ENCODE measurements around the gene CFL1. TPM values are rescaled to one million over a fixed set of nuclear protein-coding genes. Genes with fewer than 3 reads are reported as not detected.

CFL1 gene
- total and polyA plus RNA-seq, 2 of the 8 experiments (the other 6 are each of a cell fraction or from before 2014, with no cell fraction given) = 1,252 to 1,365 TPM

GRCh38 chr11:65821107-65821506, 36.9 kb downstream of the CFL1 start:
- Histone ChIP-seq H3K9me3 (ENCODE audit: insufficient read depth in 2 of 2, low read depth in 1 of 2, low read length in 1 of 2) (no peaks in the 10 kb centered on the region), H4K20me1 (replicated peaks in 1 of 2; ENCODE audit: control insufficient read depth in 1 of 2, insufficient read depth in 2 of 2, low read length in 2 of 2) (no peaks in the 10 kb centered on the region), H3K27ac (ENCODE audit: low read depth, low read length) (no peak overlapping the region), H3K18ac (ENCODE audit: extremely low read depth, low read length) (no peak overlapping the region), H2AK5ac (ENCODE audit: low read depth, low read length) (no peak overlapping the region), H3K4me3 (ENCODE audit: extremely low read depth in 1 of 4, insufficient read depth in 2 of 4, low read depth in 3 of 4, low read length in 4 of 4) (no peak overlapping the region), H2BK20ac (ENCODE audit: low read length) (no peak overlapping the region), H3K79me2 (ENCODE audit: control insufficient read depth in 1 of 2, insufficient read depth in 2 of 2, low read length in 2 of 2) (no peaks in the 10 kb centered on the region), H4K91ac (replicated peaks; ENCODE audit: insufficient read length, low read length) (no peak overlapping the region), H3K4ac (replicated peaks; ENCODE audit: insufficient read length, low read depth, low read length) (no peak overlapping the region), H3K4me2 (ENCODE audit: insufficient read depth in 1 of 2, low read depth in 2 of 2, low read length in 2 of 2) (no peak overlapping the region), H3K36me3 (ENCODE audit: control insufficient read depth in 2 of 4, insufficient read depth in 4 of 4, low read length in 3 of 4) (no peaks in the 10 kb centered on the region), H4K5ac (ENCODE audit: insufficient read length, low read depth, low read length) (no peak overlapping the region), H4K8ac (ENCODE audit: extremely low read depth, insufficient read depth, low read length) (peak overlapping the region; percentile 28), H2BK12ac (ENCODE audit: low read depth, low read length) (no peak overlapping the region), H3K27me3 (replicated peaks in 1 of 4; ENCODE audit: control insufficient read depth in 3 of 4, extremely low read depth in 1 of 4, insufficient read depth in 3 of 4, low read length in 3 of 4) (peaks cover 0 to 11% (median 4%) of the 10 kb centered on the region in 4 experiments; a peak in 4 of 7 replicates), H2BK5ac (ENCODE audit: low read depth, low read length) (no peak overlapping the region), H3K23ac (ENCODE audit: insufficient read length) (no peak overlapping the region), H2AFZ (ENCODE audit: low read length) (no peak overlapping the region), H3K4me1 (replicated peaks in 1 of 4; ENCODE audit: control insufficient read depth in 3 of 4, insufficient read depth in 4 of 4, low read length in 3 of 4) (no peaks in the 10 kb centered on the region), H2BK120ac (replicated peaks; ENCODE audit: low read depth, low read length) (no peak overlapping the region), H3K9ac (replicated peaks in 1 of 4; ENCODE audit: extremely low read depth in 1 of 4, low read depth in 3 of 4, low read length in 3 of 4) (0 out of 7 replicates have a peak overlapping the region, but pooled peaks of 1 of the 4 experiments have one; percentile 20), H3K14ac (ENCODE audit: insufficient read length) (no peak overlapping the region), H3K79me1 (ENCODE audit: low read depth, low read length) (no peaks in the 10 kb centered on the region), H3K56ac (replicated peaks; ENCODE audit: insufficient read length, low read depth, low read length) (no peak overlapping the region), H2BK15ac (ENCODE audit: low read length) (no peak overlapping the region), H3K23me2 (ENCODE audit: low read depth, low read length) (0 out of 2 replicates have a peak, but pooled peaks cover 1% of the 10 kb centered on the region)
- FAIRE-seq (no peak), DNase-seq (ENCODE audit: low read depth in 1 of 2, low spot score in 2 of 2) (no peak)
- ChIA-PET CTCF (ENCODE audit: partially characterized antibody) (interaction anchor here (0.5 to 19.6 kb wide), 6 partner anchors 30 to 77 kb away, joined by 3 to 347 read pairs (median 4); partner anchors contain the start of genes AP5B1, MUS81 and OVOL1), POLR2A (ENCODE audit: partially characterized antibody) (no interaction called here)
- WGBS, 2 experiments (ENCODE audit: extremely low coverage in 1 of 2, insufficient coverage in 1 of 2, insufficient read length in 1 of 2, insufficient replicate concordance in 2 of 2, low coverage in 1 of 2, low lambda C conversion rate in 2 of 2, missing lambda C conversion rate in 1 of 2) = 78% methylated on average over 8 of the region's 8 CpGs; no CpG with 5 or more reads in 1 of the 2 experiments
- TF ChIP-seq CTCF (IDR thresholded peaks at IDR 0.05; ENCODE audit: control extremely low read depth in 1 of 3, insufficient read depth in 1 of 3, low read depth in 1 of 3, low read length in 3 of 3) = no peak
- TF ChIP-seq EZH2 (IDR thresholded peaks at IDR 0.05; ENCODE audit: low read depth, low read length, severe bottlenecking) = no peak
- no peak for TF ChIP-seq EP300 (IDR thresholded peaks at IDR 0.05; ENCODE audit: borderline replicate concordance in 1 of 2, low read depth in 2 of 2, low read length in 2 of 2)
- TF ChIP-seq RXRA (IDR thresholded peaks at IDR 0.05; ENCODE audit: insufficient read depth, low read depth, low read length) = no peak
- no peak for TF ChIP-seq POU5F1 (IDR thresholded peaks at IDR 0.05; ENCODE audit: low read depth, low read length)
- no peak for TF ChIP-seq TAF7 (optimal IDR thresholded peaks at IDR 0.05; ENCODE audit: borderline replicate concordance, low read depth, low read length)
- TF ChIP-seq SAP30 (IDR thresholded peaks at IDR 0.05; ENCODE audit: insufficient read depth, insufficient replicate concordance, low read length) = no peak
- TF ChIP-seq CTBP2 (IDR thresholded peaks at IDR 0.05; ENCODE audit: borderline replicate concordance, insufficient read depth, insufficient read length, low read length) = no peak
- TF ChIP-seq HDAC6 (IDR thresholded peaks at IDR 0.05; ENCODE audit: low read depth, low read length) = no peak
- TF ChIP-seq TAF1 (IDR thresholded peaks at IDR 0.05; ENCODE audit: low read depth, low read length) = no peak

All from H1 (cell line).